HuH-7 (cell line): ENCODE data around the gene NTN3.
"Not testable (repeated sequence)": the region's sequence is repeated elsewhere in the genome, so short reads cannot be mapped to it uniquely, and the experiment has no call there.

Experiments used
- DNase-seq: peaks from one replicate; pipeline ENCODE4 v3.0.0; 2011; ENCODE audit warnings: low spot score

The NTN3 gene

GRCh38 chr16:2479996-2480395 is 8.9 kb downstream of the NTN3 start:
- DNase-seq, result not testable (repeated sequence)

DNA sequence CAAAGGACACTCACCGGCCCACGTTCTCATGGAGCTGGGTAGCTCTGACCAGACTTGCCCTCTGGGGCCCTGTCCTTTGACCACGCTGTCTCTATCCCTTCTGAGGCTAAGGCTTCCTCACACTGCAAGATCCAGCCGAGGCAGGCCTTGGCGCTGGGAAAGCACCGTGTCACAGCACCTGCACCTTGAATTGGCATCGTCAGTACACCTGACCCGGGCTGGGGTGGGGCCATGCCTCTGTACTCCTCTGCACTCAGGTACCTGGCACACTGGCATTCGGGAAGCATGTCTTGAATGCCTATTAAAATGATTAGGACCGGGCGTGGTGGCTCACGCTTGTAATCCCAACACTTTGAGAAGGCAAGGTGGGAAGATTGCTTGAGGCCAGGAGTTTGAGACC is 9.9 kb downstream of the NTN3 start:
- no peak for DNase-seq

- no peak for DNase-seq
Observed at GRCh38 chr16:2481676-2482075, 10.6 kb downstream of the NTN3 start.

DNA sequence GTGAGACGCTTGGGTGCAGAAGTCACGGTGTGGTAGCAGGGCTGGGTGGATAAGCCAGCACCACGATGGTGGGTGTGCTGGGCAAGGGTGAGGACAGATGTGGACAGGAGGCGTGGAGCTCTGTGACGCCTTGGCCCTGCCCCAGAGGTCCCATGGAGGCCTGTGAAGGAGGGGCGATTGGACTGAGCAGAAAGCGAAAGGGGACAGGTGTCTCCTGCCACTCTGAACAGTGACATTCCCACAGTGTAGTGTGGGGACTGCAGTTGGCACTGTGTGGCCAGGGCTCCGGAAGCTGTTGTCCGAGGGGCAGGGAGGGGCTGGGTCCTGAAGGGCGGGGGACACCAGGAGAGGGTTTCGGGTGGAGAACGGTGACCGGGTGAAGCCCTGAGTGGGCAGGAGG is 11.2 kb downstream of the NTN3 start:
- DNase-seq, result no peak

DNA sequence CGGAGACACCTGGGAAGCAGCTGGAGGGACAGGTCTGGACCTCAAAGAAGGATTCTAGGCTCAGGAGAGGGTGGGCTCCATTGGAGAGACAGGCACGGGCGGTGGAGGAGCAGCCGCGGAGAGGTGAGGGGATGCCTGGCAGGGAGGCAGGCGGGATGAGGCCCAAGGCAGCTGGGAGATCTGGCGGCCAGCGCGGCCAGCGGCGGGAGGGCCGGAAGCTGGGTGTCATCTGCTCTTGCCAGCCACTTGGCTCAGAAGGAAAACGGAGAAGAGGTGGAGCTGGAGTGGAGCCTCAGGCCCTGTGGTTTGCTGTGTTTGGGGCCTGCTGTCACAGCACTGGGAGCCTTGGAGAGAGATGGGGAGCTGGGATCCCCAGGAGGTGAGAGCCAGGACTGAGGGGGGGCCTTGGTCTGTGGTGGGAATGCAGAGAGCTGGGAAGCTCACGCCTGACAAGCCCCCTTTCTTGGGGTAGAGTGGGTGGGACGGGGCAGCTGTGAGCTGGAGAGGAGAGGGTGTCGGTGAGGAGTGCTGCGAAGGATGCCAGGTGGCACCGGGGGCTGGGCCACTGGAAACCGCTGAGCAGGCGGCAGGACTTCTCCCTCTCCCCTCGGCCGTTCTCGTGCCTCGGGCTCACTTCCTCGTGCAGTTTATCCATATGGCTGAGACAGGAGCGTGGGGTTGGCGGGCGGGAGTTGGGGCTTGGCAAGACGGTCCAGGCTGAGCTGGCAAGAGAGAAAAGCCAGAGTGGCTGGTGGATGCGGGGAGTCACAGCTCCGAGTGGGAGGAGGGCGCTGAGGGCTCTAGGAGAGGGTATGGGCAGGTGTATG is 11.8 kb downstream of the NTN3 start:
- DNase-seq, result no peak

GRCh38 chr16:2483939-2484897 is 13.1 kb downstream of the NTN3 start:
- DNase-seq, result no peak

GRCh38 chr16:2484898-2485508 is 13.9 kb downstream of the NTN3 start:
- peak; percentile 78 for DNase-seq

DNA sequence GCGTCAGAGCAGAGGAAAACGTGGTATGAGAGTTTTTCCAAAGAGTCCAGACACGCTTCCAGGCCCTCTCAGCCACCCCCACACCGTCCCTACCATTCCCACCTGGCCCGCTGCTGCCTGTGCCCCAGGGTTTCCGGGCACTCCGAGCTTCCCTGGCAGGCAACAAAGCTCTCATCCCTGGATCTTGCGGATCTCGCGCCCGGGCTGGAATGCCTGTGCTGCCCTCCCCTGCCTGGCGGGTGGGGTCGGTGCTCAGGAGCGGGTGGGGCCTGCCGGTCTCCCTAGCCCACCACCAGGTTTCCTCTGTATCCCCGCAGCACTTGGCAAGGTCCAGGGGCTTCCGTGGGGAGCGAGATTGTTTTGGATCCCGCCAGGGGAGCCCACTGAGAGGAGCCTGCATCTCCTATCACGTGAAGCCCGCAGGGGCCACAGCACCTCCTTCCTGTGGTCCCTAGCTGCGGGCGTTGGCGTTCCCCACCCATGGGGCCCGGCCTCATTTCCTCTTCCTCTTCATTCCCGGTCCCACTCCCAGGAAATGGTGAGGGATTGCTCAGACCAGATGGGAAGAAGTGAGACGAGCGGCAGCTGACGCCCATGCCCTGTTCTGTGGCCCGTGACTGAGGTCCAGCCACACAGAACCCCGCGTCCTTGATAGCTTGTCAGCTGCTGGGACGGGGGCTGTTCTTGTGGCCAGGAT is 14.9 kb downstream of the NTN3 start:
- DNase-seq, result no peak

DNA sequence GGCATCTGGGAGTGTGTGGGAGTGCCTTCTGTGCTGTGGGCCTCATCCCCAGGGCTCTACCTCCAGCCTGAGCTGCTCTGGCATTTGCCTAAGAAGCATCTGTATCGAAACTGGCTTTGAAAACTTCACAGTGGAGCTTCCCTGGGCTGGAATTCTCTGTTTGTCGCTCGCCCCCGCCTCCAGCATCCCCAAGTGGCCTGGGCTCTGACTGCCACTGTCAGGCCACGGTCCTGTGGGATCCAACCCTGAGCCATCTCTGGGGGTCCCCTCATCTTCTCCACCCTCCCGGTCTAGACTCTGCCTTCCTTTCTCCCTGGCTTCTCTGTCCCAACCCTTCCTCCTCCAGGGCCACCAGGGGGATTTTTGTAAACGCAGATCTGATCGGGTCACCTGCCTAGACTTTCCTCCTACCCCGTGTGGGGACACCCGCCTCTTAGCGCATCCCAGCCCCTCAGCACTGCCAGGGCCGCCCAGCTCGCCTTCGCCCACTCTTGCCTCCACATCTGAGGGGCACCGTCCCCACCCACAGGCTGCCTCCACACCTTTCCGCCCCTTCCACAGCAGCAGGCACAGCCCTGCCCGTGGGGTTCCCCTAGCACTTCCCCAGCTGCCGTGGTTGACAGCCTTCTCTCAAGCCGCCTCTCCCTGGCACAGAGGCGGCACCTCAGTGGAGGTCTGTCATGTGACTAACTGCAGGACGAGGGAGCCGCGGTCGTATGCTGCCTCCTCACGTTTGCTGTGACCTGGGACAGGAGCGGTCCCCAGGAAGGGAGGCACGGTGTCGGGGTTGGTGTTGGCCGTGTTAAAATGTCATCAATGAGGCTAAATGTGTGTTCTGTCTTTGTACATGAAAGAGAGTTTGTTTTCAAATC is 15.8 kb downstream of the NTN3 start:
- no peak for DNase-seq

- no peak for DNase-seq
Observed at GRCh38 chr16:2487517-2487842, 16.4 kb downstream of the NTN3 start.

DNA sequence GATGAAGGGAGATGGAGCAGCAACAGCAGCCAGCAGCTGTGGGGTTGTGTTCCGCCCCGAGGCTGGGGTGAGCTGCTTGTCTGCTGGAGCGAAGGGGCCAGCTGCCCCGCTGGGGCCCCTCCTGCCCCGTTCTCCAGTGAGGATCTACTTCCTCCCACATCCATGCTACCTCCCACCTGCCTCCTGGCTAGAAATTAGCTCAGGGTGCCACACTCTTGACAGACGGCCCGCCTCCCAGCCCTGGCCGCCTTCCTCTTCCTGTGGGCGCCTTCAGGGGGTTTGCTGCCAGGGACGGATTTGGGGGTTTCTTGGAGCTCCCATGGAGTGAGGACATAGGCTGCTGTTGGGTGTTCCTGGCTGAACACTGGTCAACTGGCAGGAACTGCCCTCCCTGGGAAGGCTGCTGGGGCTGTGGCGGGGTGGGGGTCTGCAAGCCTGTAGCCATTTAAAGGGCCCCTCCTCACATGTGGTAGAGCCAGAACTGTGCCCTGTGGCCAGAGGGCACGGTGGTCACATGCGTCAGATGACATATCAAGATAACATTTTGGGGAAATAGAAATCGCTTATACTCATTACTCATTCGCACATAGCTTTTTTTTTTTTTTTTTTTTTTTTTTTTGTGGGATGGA is 16.9 kb downstream of the NTN3 start:
- no peak for DNase-seq

- DNase-seq, result no peak
Observed at GRCh38 chr16:2489581-2489980, 18.5 kb downstream of the NTN3 start.

DNA sequence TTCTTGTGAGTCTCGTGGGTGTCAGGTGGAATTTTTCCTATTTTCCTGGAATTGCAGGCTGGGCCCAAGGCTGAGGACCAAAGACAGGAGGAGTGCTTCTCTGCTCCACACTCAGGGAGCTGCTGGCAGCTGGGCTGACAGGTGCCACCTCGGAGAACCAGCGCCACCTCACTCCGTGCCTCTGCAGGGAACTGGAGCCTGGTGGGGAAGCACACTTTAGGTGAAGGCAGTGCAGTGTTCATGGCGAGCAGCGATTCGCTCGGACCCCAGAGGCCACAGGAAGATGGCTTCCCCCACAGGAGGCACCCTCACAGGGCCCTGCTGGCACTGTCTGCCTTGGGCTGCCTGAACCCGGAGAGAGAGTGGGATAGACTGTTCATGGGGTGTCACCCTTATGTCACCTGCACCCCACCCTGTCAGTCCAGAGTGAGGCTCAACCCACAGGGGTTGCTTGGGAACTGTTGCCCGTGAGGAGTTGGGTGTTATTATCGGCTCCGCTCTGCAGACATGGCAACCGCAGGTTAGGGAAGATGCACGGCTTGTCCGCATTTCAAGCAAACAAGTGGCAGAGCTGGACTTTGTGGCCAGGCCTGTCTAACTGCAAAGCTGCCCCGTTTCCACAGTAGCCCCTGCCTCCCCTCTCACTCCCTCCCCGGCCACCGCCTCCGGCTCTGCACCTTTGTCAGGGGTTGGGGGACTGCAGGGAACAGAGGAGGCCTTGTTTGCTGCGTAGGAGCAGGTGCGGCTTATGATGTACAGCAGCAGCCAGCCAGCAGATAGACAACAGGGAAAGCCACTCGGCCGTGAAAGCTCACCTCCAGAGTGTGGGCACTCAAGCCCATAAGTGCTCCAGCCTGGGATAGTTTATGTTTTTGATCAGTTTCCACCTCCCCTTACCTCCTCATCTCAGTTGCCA is 19.4 kb downstream of the NTN3 start:
- no peak for DNase-seq

DNA sequence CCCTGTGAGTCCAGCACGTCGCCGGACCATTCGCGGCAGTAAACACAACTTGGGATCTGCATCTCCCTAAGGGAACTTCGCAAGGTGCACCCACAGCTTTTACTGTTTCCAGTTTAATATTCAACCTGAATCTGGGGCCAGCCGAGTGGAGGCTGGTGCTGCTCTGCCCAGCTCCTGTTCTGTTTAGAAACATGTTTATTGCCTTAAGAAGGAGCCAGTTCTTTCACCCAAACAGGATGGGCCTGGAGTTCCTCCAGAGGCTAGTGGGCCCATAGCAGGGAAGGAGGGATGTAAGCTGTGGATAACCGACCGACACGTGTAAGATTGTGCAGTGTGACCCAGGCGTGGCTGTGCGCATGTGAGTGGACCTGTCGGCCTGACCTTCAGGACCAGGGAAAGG is 21.2 kb downstream of the NTN3 start:
- no peak for DNase-seq

- DNase-seq, result no peak
Observed at GRCh38 chr16:2493605-2494004, 22.5 kb downstream of the NTN3 start.

- no peak for DNase-seq
Observed at GRCh38 chr16:2494616-2495015, 23.5 kb downstream of the NTN3 start.

DNA sequence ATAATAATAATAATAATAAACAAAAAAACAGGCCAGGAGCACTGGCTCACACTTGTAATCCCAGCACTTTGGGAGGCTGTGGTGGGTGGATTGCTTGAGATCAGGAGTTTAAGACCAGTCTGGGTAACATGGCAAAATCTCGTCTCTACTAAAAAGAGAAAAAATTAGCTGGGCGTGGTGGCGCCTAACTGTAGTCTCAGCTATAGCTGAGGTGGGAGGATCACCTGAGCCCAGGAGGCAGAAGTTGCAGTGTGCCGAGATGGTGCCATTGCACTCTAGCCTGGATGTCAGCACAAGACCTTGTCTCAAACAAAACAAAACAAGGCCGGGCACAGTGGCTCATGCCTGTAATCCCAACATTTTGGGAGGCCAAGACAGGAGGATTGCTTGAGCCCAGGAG is 23.9 kb downstream of the NTN3 start:
- no peak for DNase-seq

DNA sequence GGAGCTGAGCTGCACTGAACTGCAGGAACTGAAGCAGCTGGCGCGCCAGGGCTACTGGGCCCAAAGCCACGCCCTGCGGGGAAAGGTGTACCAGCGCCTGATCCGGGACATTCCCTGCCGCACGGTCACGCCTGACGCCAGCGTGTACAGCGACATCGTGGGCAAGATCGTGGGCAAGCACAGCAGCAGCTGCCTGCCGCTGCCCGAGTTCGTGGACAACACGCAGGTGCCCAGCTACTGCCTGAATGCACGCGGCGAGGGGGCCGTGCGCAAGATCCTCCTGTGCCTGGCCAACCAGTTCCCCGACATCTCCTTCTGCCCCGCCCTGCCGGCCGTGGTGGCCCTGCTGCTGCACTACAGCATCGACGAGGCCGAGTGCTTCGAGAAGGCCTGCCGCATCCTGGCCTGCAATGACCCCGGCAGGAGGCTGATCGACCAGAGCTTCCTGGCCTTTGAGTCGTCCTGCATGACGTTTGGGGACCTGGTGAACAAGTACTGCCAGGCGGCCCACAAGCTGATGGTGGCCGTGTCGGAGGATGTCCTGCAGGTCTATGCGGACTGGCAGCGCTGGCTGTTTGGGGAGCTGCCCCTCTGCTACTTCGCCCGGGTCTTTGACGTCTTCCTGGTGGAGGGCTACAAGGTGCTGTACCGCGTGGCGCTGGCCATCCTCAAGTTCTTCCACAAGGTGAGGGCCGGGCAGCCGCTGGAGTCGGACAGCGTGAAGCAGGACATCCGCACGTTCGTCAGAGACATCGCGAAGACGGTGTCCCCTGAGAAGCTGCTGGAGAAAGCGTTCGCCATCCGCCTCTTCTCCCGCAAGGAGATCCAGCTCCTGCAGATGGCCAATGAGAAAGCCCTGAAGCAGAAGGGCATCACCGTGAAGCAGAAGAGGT is 25.4 kb downstream of the NTN3 start:
- no peak for DNase-seq
